Esophagus squamous epithelium (tissue), 4 donors: ENCODE measurements around the gene PLEK2.

Experiments used
- CTCF ChIP-seq, 6 experiments: fragments of 450-650 bp in 4 of 6; fragments of 200-600 bp in 2 of 6; sonication (generic) in 2 of 6; IDR thresholded peaks; one replicate each; pipeline ENCODE4 v1.5.1; 2016 to 2019; ENCODE audit warnings: antibody characterized with exemption in 6 of 6, mild to moderate bottlenecking in 4 of 6, moderate library complexity in 4 of 6
- POLR2A ChIP-seq, 4 donors: fragments of 450-650 bp; IDR thresholded peaks; one replicate each; pipeline ENCODE4 v1.6.1; 2017; ENCODE audit warnings: antibody characterized with exemption in 4 of 4, mild to moderate bottlenecking in 4 of 4, moderate library complexity in 3 of 4

- no peak for TF ChIP-seq POLR2A (IDR thresholded peaks at IDR 0.05)
- TF ChIP-seq CTCF (IDR thresholded peaks at IDR 0.05): no peak
Observed at GRCh38 chr14:67371247-67372148, 40.5 kb downstream of the PLEK2 start.
